Caco-2 (cell line): ENCODE measurements around the gene LYPD3. TPM values are rescaled to one million over a fixed set of nuclear protein-coding genes. Genes with fewer than 3 reads are reported as not detected.

Experiments
- BruUV-seq: library from RNA; stranded (reverse); fragments of 400-500 nt; replicated peaks from 2 replicates; lab custom pipeline; 2021; lab: Mats Ljungman, UMichigan
- CTCF ChIA-PET: fragments of 300-600 bp; sonication (Branson Sonifier 250); formaldehyde crosslinking; loops from one replicate; lab custom pipeline; 2022; ENCODE audit warnings: antibody characterized with exemption; lab: Charles Lee
- POLR2A ChIA-PET: fragments of 300-600 bp; sonication (Branson Sonifier 250); formaldehyde crosslinking; loops from one replicate; lab custom pipeline; 2022; ENCODE audit warnings: antibody characterized with exemption; lab: Charles Lee
- DNase-seq, 2 experiments: peaks; one replicate each; pipeline versions ENCODE4 v3.0.0 to v3.0.0-alpha.2; 2020 to 2022
- H3K27me3 ChIP-seq: replicated peaks from 2 replicates; pipeline ENCODE4 v1.6.0; 2011; ENCODE audit warnings: low read length; ENCODE audit not compliant: control insufficient read depth, insufficient read depth
- H3K36me3 ChIP-seq: 2 replicates; pipeline ENCODE4 v1.5.1; 2011; ENCODE audit warnings: low read length; ENCODE audit not compliant: control insufficient read depth, insufficient read depth
- H3K4me1 ChIP-seq: fragments of 250-450 bp; sonication (Bioruptor Pico); 2 replicates; pipeline ENCODE4 v1.5.1; 2020; ENCODE audit warnings: mild to moderate bottlenecking
- H3K4me3 ChIP-seq: 2 replicates; pipeline ENCODE4 v1.5.1; 2011; ENCODE audit warnings: low read depth, mild to moderate bottlenecking, control low read depth, low read length
- H3K9me3 ChIP-seq: fragments of 250-450 bp; sonication (Bioruptor Pico); 2 replicates; pipeline ENCODE4 v1.5.1; 2020; ENCODE audit warnings: mild to moderate bottlenecking, moderate library complexity
- H3K27ac Mint-ChIP-seq: one replicate; pipeline ENCODE4 v1.8.0; 2022; ENCODE audit warnings: mixed read lengths; ENCODE audit not compliant: unreplicated experiment
- H3K27me3 Mint-ChIP-seq: one replicate; pipeline ENCODE4 v1.8.0; 2022; ENCODE audit warnings: mixed read lengths; ENCODE audit not compliant: insufficient read depth, unreplicated experiment
- H3K36me3 Mint-ChIP-seq: one replicate; pipeline ENCODE4 v1.8.0; 2022; ENCODE audit warnings: mild to moderate bottlenecking, mixed read lengths; ENCODE audit not compliant: insufficient read depth, unreplicated experiment
- H3K4me1 Mint-ChIP-seq: one replicate; pipeline ENCODE4 v1.8.0; 2022; ENCODE audit warnings: low read depth, mixed read lengths; ENCODE audit not compliant: unreplicated experiment
- H3K4me3 Mint-ChIP-seq: one replicate; pipeline ENCODE4 v1.8.0; 2022; ENCODE audit warnings: mild to moderate bottlenecking, moderate library complexity, mixed read lengths; ENCODE audit not compliant: unreplicated experiment
- H3K9me3 Mint-ChIP-seq: one replicate; pipeline ENCODE4 v1.8.0; 2022; ENCODE audit warnings: mixed read lengths; ENCODE audit not compliant: unreplicated experiment
- CTCF ChIP-seq, 2 experiments: fragments of 200-600 bp in 1 of 2; IDR thresholded peaks; 1 replicate in 1 of 2; 2 replicates in 1 of 2; pipeline versions ENCODE4 v1.5.1 to v1.8.0; 2011 to 2022; ENCODE audit warnings: antibody characterized with exemption in 1 of 2, control low read depth in 1 of 2, inconsistent platforms in 1 of 2, low read depth in 1 of 2, low read length in 1 of 2, mild to moderate bottlenecking in 1 of 2, moderate library complexity in 1 of 2; ENCODE audit not compliant: insufficient read depth in 1 of 2, severe bottlenecking in 1 of 2, unreplicated experiment in 1 of 2
- intact Hi-C: fragments of 100-400 bp; cut with micrococcal nuclease; formaldehyde crosslinking; loops from one replicate; pipeline ENCODE4 v1.10.0; 2022; ENCODE audit not compliant: unreplicated experiment
- total RNA-seq: library from RNA; stranded (reverse); gene quantifications from 2 replicates; pipeline ENCODE4 v1.2.3, GENCODE V29; 2022

LYPD3 gene
- total RNA-seq, 1 experiment from 2014 or later = 1.3 TPM

- H3K27me3 ChIP-seq = no peaks in the 10 kb centered on the region
- H3K36me3 ChIP-seq = no peaks in the 10 kb centered on the region
- peaks cover 18% of the 10 kb centered on the region for H3K9me3 Mint-ChIP-seq
- intact Hi-C loops = no loop called here
- BruUV-seq = no TSS peak
- no peaks in the 10 kb centered on the region for H3K27me3 Mint-ChIP-seq
- no peak overlapping the region for H3K27ac Mint-ChIP-seq
- H3K4me1 ChIP-seq = peaks cover 10% of the 10 kb centered on the region; the same call in 1 of the 2 replicates
- H3K4me3 ChIP-seq = no peak overlapping the region
- no peaks in the 10 kb centered on the region for H3K9me3 ChIP-seq
- CTCF ChIA-PET = interaction anchor here (0.7 kb wide), 1 partner anchor 208 kb away, joined by 4 read pairs; no protein-coding TSS in a partner anchor
- TF ChIP-seq CTCF (IDR thresholded peaks at IDR 0.05; ENCODE audit: insufficient read depth in 1 of 2, low read depth in 1 of 2, low read length in 1 of 2, severe bottlenecking in 1 of 2, unreplicated experiment in 1 of 2) = no peak
- H3K36me3 Mint-ChIP-seq = no peaks in the 10 kb centered on the region
- POLR2A ChIA-PET = no interaction called here
- no peak overlapping the region for H3K4me3 Mint-ChIP-seq
- peaks cover 12% of the 10 kb centered on the region for H3K4me1 Mint-ChIP-seq
- no peak for DNase-seq
These were observed 11.4 kb downstream of the LYPD3 start for GRCh38 chr19:43454031-43454430.

- CTCF ChIA-PET = interaction anchor here (0.8 kb wide), 1 partner anchor 11 kb away, joined by 4 read pairs; no protein-coding TSS in a partner anchor
- POLR2A ChIA-PET = no interaction called here
- no peak for TF ChIP-seq CTCF (IDR thresholded peaks at IDR 0.05; ENCODE audit: insufficient read depth in 1 of 2, low read depth in 1 of 2, low read length in 1 of 2, severe bottlenecking in 1 of 2, unreplicated experiment in 1 of 2)
- Histone ChIP-seq H3K36me3 (no peaks in the 10 kb centered on the region), H3K27me3 (no peaks in the 10 kb centered on the region), H3K4me3 (no peak overlapping the region), H3K4me1 (peaks cover 10% of the 10 kb centered on the region; the same call in 1 of the 2 replicates), H3K9me3 (no peaks in the 10 kb centered on the region)
- Mint-ChIP-seq H3K27ac (no peak overlapping the region), H3K4me1 (peaks cover 12% of the 10 kb centered on the region), H3K36me3 (no peaks in the 10 kb centered on the region), H3K9me3 (peaks cover 18% of the 10 kb centered on the region), H3K27me3 (no peaks in the 10 kb centered on the region), H3K4me3 (no peak overlapping the region)
- intact Hi-C loops = no loop called here
- no peak for DNase-seq
- BruUV-seq = no TSS peak
These were observed 12.8 kb downstream of the LYPD3 start for GRCh38 chr19:43452582-43452981.

GRCh38 chr19:43450545-43450997 is 14.8 kb downstream of the LYPD3 start:
- Histone ChIP-seq H3K4me3 (no peak overlapping the region), H3K36me3 (no peaks in the 10 kb centered on the region), H3K27me3 (no peaks in the 10 kb centered on the region), H3K9me3 (no peaks in the 10 kb centered on the region), H3K4me1 (peaks cover 6% of the 10 kb centered on the region; the same call in 1 of the 2 replicates)
- TF ChIP-seq CTCF (IDR thresholded peaks at IDR 0.05; ENCODE audit: insufficient read depth in 1 of 2, low read depth in 1 of 2, low read length in 1 of 2, severe bottlenecking in 1 of 2, unreplicated experiment in 1 of 2) = no peak
- POLR2A ChIA-PET = no interaction called here
- Mint-ChIP-seq H3K4me1 (peaks cover 11% of the 10 kb centered on the region), H3K27ac (no peak overlapping the region), H3K36me3 (no peaks in the 10 kb centered on the region), H3K4me3 (no peak overlapping the region), H3K27me3 (peaks cover 2% of the 10 kb centered on the region), H3K9me3 (peaks cover 18% of the 10 kb centered on the region)
- no TSS peak for BruUV-seq
- intact Hi-C loops = no loop called here
- no peak for DNase-seq
- CTCF ChIA-PET = interaction anchor here (1.0 kb wide), 1 partner anchor 69 kb away, joined by 3 read pairs; no protein-coding TSS in a partner anchor
